OCI-LY3 (cell line): ENCODE results near the gene YWHAQ.

Experiments used
- H2AFZ ChIP-seq: fragments of 200-600, 300-600 bp; shearing (Covaris generic); 2 replicates; pipeline ENCODE4 v1.6.0; 2014; ENCODE audit warnings: antibody characterized with exemption, low read depth, low read length
- H3K27ac ChIP-seq: fragments of 200-600, 300-600 bp; sonication (generic); 2 replicates; pipeline ENCODE4 v1.5.1; 2014; ENCODE audit warnings: mild to moderate bottlenecking, low read length, moderate library complexity, mixed read lengths
- H3K27me3 ChIP-seq: fragments of 200-600, 300-600 bp; sonication (generic); 2 replicates; pipeline ENCODE4 v1.6.1; 2014; ENCODE audit warnings: low read depth, low read length, mixed read lengths
- H3K36me3 ChIP-seq: fragments of 200-600, 300-600 bp; sonication (generic); replicated peaks from 2 replicates; pipeline ENCODE3; 2014; ENCODE audit warnings: low read depth, low read length, mixed read lengths
- H3K4me1 ChIP-seq: fragments of 300-600, 200-600 bp; sonication (generic); 2 replicates; pipeline ENCODE4 v1.6.1; 2014; ENCODE audit warnings: low read length, mixed read lengths
- H3K4me2 ChIP-seq: fragments of 200-600, 300-600 bp; sonication (generic); 2 replicates; pipeline ENCODE4 v1.6.1; 2014; ENCODE audit warnings: low read length, mixed read lengths
- H3K4me3 ChIP-seq: fragments of 300-600, 200-600 bp; sonication (generic); 2 replicates; pipeline ENCODE4 v1.5.1; 2014; ENCODE audit warnings: antibody characterized with exemption, mild to moderate bottlenecking, low read length, moderate library complexity
- H3K79me2 ChIP-seq: fragments of 300-600, 200-600 bp; shearing (Covaris generic); 2 replicates; pipeline ENCODE4 v1.6.1; 2014; ENCODE audit warnings: mild to moderate bottlenecking, low read length, mixed read lengths
- H3K9ac ChIP-seq: fragments of 300-600, 200-600 bp; shearing (Covaris generic); 2 replicates; pipeline ENCODE4 v1.6.0; 2014; ENCODE audit warnings: mild to moderate bottlenecking, low read length, moderate library complexity
- H3K9me3 ChIP-seq: fragments of 200-600, 300-600 bp; shearing (Covaris generic); 2 replicates; pipeline ENCODE4 v1.6.1; 2014; ENCODE audit warnings: low read length, mixed read lengths; ENCODE audit not compliant: insufficient read depth
- H4K20me1 ChIP-seq: fragments of 200-600, 300-600 bp; sonication (generic); 2 replicates; pipeline ENCODE4 v1.6.1; 2016; ENCODE audit warnings: low read length, mixed read lengths; ENCODE audit not compliant: insufficient read depth
- EZH2phosphoT487 ChIP-seq: fragments of 200-600 bp; shearing (Covaris generic); IDR thresholded peaks from 2 replicates; pipeline ENCODE4 v1.6.1; 2018; ENCODE audit warnings: antibody characterized with exemption, mixed run types, low read depth
- TF ChIP-seq, protein P1 (sequence below): fragments of 200-600, 300-600 bp; sonication (generic); IDR thresholded peaks from 2 replicates; pipeline ENCODE4 v1.5.1; 2014; ENCODE audit warnings: antibody characterized with exemption, low read length, low read depth

Gene YWHAQ

DNA sequence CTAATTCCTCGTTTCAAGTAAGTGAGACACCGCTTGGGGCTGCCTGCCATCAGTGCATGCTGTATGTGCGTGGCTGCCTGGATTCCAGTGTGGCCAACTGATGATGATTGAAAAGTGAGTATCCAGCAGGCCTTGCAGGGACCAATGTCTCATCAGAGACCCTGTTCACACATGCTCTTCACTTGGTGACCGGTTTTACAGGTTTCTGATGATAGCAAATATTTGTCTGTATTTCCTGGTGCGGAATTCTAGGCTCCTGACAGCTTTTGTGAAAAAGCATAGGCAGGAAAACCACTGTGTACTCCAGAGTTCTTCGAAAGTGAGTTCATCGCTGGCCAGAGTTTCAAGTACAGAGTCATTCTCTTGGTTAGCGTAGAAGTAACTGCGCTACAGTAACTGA, 13.8 kb upstream of the YWHAQ start:
- no peaks in the 10 kb centered on the region for H3K9me3 ChIP-seq
- H4K20me1 ChIP-seq, result no peaks in the 10 kb centered on the region
- no peaks in the 10 kb centered on the region for H3K79me2 ChIP-seq
- no peak overlapping the region for H3K27ac ChIP-seq
- H2AFZ ChIP-seq, result no peak overlapping the region
- no peak overlapping the region for H3K9ac ChIP-seq
- no peaks in the 10 kb centered on the region for H3K36me3 ChIP-seq
- peaks cover 36% of the 10 kb centered on the region for H3K27me3 ChIP-seq
- no peak overlapping the region for H3K4me2 ChIP-seq
- peaks cover 54% of the 10 kb centered on the region for H3K4me1 ChIP-seq
- TF ChIP-seq EZH2phosphoT487, result no peak
- TF ChIP-seq, protein P1, sequence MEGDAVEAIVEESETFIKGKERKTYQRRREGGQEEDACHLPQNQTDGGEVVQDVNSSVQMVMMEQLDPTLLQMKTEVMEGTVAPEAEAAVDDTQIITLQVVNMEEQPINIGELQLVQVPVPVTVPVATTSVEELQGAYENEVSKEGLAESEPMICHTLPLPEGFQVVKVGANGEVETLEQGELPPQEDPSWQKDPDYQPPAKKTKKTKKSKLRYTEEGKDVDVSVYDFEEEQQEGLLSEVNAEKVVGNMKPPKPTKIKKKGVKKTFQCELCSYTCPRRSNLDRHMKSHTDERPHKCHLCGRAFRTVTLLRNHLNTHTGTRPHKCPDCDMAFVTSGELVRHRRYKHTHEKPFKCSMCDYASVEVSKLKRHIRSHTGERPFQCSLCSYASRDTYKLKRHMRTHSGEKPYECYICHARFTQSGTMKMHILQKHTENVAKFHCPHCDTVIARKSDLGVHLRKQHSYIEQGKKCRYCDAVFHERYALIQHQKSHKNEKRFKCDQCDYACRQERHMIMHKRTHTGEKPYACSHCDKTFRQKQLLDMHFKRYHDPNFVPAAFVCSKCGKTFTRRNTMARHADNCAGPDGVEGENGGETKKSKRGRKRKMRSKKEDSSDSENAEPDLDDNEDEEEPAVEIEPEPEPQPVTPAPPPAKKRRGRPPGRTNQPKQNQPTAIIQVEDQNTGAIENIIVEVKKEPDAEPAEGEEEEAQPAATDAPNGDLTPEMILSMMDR, result no peak
- no peak overlapping the region for H3K4me3 ChIP-seq

DNA sequence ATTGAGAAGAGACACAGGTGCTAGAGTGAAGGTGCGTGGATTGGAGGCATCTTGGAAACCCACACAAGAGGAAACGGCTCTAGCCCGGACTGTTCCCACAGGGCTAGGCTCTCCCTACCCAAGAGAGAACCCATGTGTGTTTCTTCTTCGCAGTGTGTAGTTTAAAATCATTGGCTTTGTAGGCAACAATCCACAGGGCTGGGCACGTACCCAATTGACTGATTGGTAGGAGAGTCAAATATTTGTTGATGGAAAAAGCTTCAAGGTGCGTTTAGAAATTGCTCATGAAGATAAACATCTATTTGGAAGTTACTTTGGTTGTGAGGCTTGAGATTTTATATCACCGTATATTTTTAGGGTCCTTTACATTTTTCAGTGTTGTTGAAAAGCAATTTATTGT, 13.2 kb upstream of the YWHAQ start:
- Histone ChIP-seq H3K4me3 (no peak overlapping the region), H3K4me2 (peak overlapping the region; percentile 63; the same call in 1 of the 2 replicates), H3K27me3 (peaks cover 33% of the 10 kb centered on the region), H2AFZ (no peak overlapping the region), H3K9me3 (no peaks in the 10 kb centered on the region), H3K36me3 (no peaks in the 10 kb centered on the region), H4K20me1 (no peaks in the 10 kb centered on the region), H3K9ac (no peak overlapping the region), H3K4me1 (peaks cover 48% of the 10 kb centered on the region), H3K27ac (no peak overlapping the region), H3K79me2 (no peaks in the 10 kb centered on the region)
- TF ChIP-seq, protein P1, result no peak
- no peak for TF ChIP-seq EZH2phosphoT487

DNA sequence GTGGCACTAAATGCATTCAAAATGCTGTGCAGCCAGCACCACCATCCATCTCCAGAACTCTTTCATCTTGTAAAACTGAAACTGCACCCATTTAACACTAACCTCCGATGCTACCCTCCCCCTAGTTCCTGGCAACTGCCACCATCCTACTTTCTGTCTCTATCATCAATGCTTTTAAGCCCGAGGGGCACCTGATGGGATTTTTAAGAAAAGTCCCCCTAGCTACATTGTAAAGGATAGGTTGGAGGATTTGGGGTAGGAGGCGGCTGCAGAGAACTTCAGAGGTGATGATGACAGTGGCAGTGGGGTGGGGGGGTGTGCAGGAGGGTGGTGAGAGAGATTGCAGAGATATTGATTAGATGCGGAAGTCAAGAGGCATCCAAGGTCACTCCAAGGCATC, 10.8 kb upstream of the YWHAQ start:
- Histone ChIP-seq H3K79me2 (no peaks in the 10 kb centered on the region), H3K4me2 (peak overlapping the region; percentile 63), H3K36me3 (no peaks in the 10 kb centered on the region), H3K27ac (no peak overlapping the region; the same call in 1 of the 2 replicates), H2AFZ (no peak overlapping the region), H3K9ac (no peak overlapping the region), H3K4me1 (peaks cover 51% of the 10 kb centered on the region), H3K27me3 (peaks cover 13% of the 10 kb centered on the region), H3K9me3 (no peaks in the 10 kb centered on the region), H3K4me3 (peak overlapping the region; percentile 47), H4K20me1 (no peaks in the 10 kb centered on the region)
- TF ChIP-seq, protein P1, result no peak
- no peak for TF ChIP-seq EZH2phosphoT487

DNA sequence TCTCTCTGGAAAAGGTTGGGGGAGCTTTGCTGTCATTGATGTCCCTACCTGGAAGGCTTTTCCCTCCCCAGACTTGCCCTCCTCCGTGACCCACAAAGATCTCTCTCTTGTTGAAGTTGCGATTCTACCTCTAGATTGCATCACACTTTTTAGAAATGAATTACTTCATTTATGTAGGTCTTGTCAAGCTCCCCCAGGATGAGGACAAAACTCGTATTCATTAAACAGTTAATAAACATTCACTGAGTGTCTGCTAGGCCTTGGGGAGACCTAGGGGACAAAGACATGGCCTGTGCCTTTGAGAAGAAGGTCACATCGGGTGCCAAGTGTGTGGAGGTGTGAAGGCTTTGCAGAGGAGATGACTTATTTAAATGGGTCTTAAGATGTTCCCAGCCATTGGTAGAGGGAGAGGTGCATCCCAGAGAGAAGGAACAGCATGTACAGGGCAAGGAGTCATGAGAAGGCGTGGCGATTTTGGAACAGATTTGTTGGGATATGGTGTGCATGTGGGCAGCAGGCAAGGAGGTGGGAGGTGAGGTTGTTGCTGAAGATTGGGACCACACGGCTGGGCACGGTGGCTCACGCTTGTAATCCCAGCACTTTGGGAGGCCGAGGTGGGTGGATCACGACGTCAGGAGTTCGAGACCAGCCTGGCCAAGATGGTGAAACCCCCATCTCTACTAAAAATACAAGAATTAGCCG, 9.8 kb upstream of the YWHAQ start:
- Histone ChIP-seq H3K4me2 (peak overlapping the region; percentile 28; the same call in 1 of the 2 replicates), H4K20me1 (no peaks in the 10 kb centered on the region), H3K36me3 (no peaks in the 10 kb centered on the region), H3K4me3 (no peak overlapping the region), H3K9me3 (no peaks in the 10 kb centered on the region), H3K79me2 (no peaks in the 10 kb centered on the region), H3K27me3 (peaks cover 9% of the 10 kb centered on the region), H3K9ac (no peak overlapping the region), H3K27ac (no peak overlapping the region), H2AFZ (no peak overlapping the region), H3K4me1 (peaks cover 51% of the 10 kb centered on the region)
- TF ChIP-seq EZH2phosphoT487, result no peak
- TF ChIP-seq, protein P1, result no peak
